Vagina (tissue), 2 donors: ENCODE data around the gene STAT5B.

Source experiments
- CTCF ChIP-seq, 3 experiments: fragments of 450-650 bp in 2 of 3; fragments of 200-600 bp in 1 of 3; sonication (generic) in 1 of 3; IDR thresholded peaks; one replicate each; pipeline ENCODE4 v1.5.1; 2017 to 2019; ENCODE audit warnings: antibody characterized with exemption in 3 of 3, mild to moderate bottlenecking in 2 of 3, moderate library complexity in 2 of 3
- POLR2A ChIP-seq, 2 donors: fragments of 450-650 bp; IDR thresholded peaks; one replicate each; pipeline ENCODE4 v1.6.1; 2017; ENCODE audit warnings: antibody characterized with exemption in 2 of 2, mild to moderate bottlenecking in 2 of 2, moderate library complexity in 2 of 2
- POLR2AphosphoS5 ChIP-seq, 2 donors: sonication (generic); formaldehyde crosslinking; IDR thresholded peaks; one replicate each; pipeline ENCODE4 v1.9.0; 2017; ENCODE audit warnings: antibody characterized with exemption in 2 of 2, mild to moderate bottlenecking in 2 of 2, low read depth in 1 of 2; ENCODE audit not compliant: insufficient read depth in 1 of 2

- TF ChIP-seq POLR2A (IDR thresholded peaks at IDR 0.05) (no peak), POLR2AphosphoS5 (IDR thresholded peaks at IDR 0.05; ENCODE audit: insufficient read depth in 1 of 2, low read depth in 1 of 2) (no peak), CTCF (IDR thresholded peaks at IDR 0.05) (no peak)
Measured at GRCh38 chr17:42179335-42179734, 96.9 kb downstream of the STAT5B start.
